ENCODE measurements around the gene GMNC.

Gene GMNC

GRCh38 chr3:190853464-190853863 is 9.0 kb downstream of the GMNC start:
- FAIRE-seq (no peak), DNase-seq (ENCODE audit: insufficient read length, low spot score) (no peak)

GRCh38 chr3:190849607-190850006 is 12.9 kb downstream of the GMNC start:
- no peak for FAIRE-seq
- no peak for DNase-seq (ENCODE audit: insufficient read length, low spot score)

DNA sequence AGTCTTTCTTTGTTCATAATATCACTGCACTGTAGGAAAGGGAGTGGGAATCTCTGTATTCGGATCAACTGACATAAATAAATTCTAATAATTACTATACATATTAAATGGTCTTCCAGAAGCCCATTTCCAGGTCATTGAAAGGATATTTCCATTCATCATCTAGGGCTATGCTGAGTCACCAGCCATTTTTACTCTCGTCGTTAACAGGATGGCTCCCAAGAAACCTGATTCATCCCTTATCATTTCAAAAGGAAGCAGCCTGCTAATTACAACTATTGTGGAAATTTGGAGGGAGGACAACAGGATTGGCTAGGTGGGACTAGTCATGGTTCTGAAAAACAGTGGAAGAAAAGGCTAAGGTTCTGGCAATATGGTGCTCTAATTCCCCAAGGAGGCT is 13.6 kb downstream of the GMNC start:
- DNase-seq (ENCODE audit: insufficient read length, low spot score) (no peak), FAIRE-seq (no peak)

DNA sequence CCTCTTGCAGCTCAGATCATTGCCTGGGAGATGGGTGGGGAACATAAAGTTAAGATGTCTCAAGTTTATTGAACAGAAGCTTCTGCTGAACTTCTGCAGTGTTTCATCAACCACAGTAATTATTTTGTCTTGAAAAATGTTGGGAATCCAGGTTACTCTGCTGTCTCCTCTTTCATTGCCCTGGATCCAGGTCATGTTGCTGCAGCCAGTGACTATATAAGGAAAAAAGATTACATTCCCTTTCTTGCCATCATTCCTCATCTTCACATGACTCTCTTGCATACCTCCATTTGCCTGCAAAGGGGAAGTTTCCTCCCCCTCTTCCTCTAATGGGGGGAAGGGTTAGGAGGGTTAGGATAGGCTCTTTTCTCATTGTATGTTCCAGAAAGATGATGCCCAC is 15.1 kb downstream of the GMNC start:
- DNase-seq (ENCODE audit: insufficient read length, low spot score) (no peak), FAIRE-seq (no peak)

DNA sequence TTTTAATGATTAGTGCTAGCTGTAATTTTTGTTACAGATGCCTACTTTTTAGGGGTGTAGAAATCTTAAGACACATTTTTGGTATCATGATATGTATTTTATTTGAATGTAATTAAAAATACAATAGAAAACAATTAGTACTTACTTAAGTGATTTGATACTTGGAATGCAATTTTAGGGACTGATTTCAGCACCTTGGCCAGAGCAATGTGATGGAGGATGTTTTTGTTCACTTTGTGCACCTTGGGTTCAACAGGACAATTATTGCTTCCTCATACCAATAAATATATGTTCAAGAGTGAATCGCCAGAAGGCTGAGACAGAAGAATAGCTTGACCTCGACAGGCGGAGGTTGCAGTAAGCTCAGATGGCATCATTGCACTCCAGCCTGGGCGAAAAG is 22.3 kb downstream of the GMNC start:
- no peak for FAIRE-seq
- DNase-seq (ENCODE audit: insufficient read length, low spot score), result no peak

- FAIRE-seq (no peak), DNase-seq (ENCODE audit: insufficient read length, low spot score) (no peak)
Measured at GRCh38 chr3:190831225-190831624, 31.3 kb downstream of the GMNC start.

- FAIRE-seq, result no peak
- DNase-seq (ENCODE audit: insufficient read length, low spot score), result no peak
Measured at GRCh38 chr3:190830031-190830430, 32.5 kb downstream of the GMNC start.

- FAIRE-seq (no peak), DNase-seq (ENCODE audit: insufficient read length, low spot score) (no peak)
Measured at GRCh38 chr3:190826018-190826417, 36.5 kb downstream of the GMNC start.

DNA sequence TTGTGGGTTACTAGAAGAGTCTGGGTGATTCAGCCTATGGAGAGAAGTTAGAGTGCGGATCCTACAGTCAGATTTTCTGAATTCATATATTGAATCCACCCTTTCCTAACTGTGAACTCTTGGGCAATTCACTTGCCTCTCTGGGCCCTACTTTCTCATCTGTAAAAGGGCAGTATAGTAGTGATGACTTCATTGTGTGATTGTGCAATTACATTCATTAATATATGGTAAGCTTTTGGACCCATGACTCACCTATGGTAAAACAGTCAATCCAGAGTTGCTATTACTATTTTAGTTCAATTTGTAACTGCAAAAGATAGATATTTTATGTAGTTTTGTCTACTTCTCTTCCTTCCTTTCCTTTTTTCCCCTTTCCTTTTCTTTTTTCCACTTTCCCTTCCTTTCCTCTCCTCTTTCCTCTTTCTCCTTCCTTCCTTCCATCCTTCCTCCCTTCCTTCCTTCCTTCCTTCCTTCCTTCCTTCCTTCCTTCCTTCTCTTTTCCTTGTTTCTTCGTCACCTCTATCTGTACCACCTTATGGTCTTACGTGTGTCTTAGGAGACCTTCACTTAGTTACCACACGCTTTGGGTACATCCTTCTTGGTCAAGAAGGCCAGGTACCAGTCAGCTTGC is 37.0 kb downstream of the GMNC start:
- DNase-seq (ENCODE audit: insufficient read length, low spot score) (no peak), FAIRE-seq (no peak)

GRCh38 chr3:190811775-190812480 is 50.6 kb downstream of the GMNC start:
- DNase-seq (ENCODE audit: insufficient read length, low spot score) (peak; percentile 7), FAIRE-seq (peak; percentile 72)

- no peak for DNase-seq (ENCODE audit: insufficient read length, low spot score)
- no peak for FAIRE-seq
Measured at GRCh38 chr3:190810957-190811356, 51.5 kb downstream of the GMNC start.

DNA sequence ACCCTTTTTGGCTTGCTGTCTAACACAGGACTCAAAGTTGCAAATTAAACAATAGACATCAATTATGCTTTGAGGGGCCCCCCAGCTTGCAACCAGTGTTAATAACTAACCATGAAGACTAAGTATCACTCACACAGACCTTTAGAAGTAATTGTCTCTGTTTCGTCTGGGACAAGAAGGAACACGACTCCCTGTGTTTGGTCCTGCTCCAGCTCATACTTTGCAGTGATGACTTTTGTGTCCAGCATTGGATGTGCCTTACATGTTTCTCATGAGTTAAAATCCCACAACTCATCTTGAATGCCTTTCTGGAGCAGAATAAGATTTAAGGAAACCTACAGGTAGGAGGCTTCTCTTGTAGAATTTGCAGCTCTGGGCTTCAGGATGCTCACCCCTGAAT is 53.1 kb downstream of the GMNC start:
- DNase-seq (ENCODE audit: insufficient read length, low spot score), result no peak
- no peak for FAIRE-seq

- FAIRE-seq (no peak), DNase-seq (ENCODE audit: insufficient read length, low spot score) (no peak)
Measured at GRCh38 chr3:190807719-190808375, 54.6 kb downstream of the GMNC start.

All from GM19239 (cell line).